ENCODE results near the gene EVI5. TPM values are rescaled to one million over a fixed set of nuclear protein-coding genes. Genes with fewer than 3 reads are reported as not detected.

The EVI5 gene
- total and polyA plus RNA-seq, 4 experiments from 2014 or later, result 0.16 to 1.7 (median 0.57) TPM

DNA sequence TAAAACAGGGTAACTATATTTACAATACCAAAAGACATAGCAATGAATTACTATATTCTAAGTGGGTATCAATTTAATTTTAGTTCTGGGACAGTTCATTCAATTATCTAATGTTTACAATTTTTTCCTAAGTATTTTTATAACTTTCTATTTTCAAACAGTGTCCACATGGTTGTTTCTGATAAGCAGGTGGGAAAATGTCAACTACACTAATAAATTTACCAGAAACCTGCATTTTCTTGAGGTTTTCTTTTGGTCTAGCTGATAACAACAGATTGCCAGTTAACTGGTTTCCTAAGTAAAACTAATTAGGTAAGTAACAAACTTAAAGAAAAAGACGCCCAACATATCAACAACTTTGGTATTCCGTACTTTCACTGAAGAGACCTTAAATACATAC is 213.3 kb downstream of the EVI5 start:
- Mint-ChIP-seq H3K27me3 (no peaks in the 10 kb centered on the region), H3K27ac (no peak overlapping the region), H3K36me3 (no peaks in the 10 kb centered on the region), H3K4me1 (peaks cover 0 to 3% (median 1%) of the 10 kb centered on the region in 4 donors), H3K4me3 (no peak overlapping the region), H3K9me3 (no peaks in the 10 kb centered on the region)
- intact Hi-C loops (cut with micrococcal nuclease), result no loop called here
- Histone ChIP-seq H3K27me3 (ENCODE audit: insufficient read depth, low read length) (no peaks in the 10 kb centered on the region), H3K4me1 (ENCODE audit: insufficient read depth, low read length) (no peaks in the 10 kb centered on the region), H3K4me3 (ENCODE audit: low read length in 2 of 2) (no peak overlapping the region), H3K27ac (ENCODE audit: low read depth, low read length) (no peak overlapping the region), H3K36me3 (ENCODE audit: insufficient read depth, low read length) (no peaks in the 10 kb centered on the region), H3K9me3 (ENCODE audit: control insufficient read depth in 1 of 2, low read length in 2 of 2) (no peaks in the 10 kb centered on the region)
- CTCF ChIA-PET (ENCODE audit: partially characterized antibody), result no interaction called here
- POLR2A ChIA-PET (ENCODE audit: partially characterized antibody), result interaction anchor here (1.2 to 1.7 kb wide), 2 partner anchors 34 to 85 kb away, joined by 5 to 8 read pairs; partner anchors contain the start of gene GFI1
- DNase-seq, result no peak

DNA sequence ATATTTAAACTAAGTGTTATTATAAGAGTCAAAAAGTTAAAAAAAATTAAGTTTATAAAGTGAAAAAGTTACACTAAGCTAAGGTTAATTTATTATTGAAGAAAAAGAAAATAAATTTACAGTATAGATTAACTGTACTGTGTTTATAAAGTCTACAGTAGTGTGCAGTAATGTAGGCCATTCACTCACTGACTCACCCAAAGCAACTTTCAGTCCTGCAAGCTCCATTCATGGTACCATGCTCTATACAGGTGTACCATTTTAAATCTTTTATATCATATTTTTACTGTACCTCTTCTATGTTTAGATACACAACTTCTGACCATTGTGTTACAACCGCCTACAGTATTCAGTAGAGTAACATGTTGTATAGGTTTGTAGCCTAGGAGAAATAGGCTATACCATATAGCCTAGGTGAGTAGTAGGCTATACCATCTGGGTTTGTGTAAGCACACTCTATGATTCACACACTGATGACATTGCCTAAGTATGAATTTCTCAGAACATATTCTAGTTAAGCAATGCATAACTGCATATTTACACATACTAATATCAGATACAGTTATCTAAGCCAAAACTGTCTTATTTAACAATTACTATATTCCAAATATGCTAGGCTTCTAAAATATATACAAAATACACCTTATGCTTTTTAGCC is 217.6 kb downstream of the EVI5 start:
- H3K4me3 ChIP-seq (ENCODE audit: low read length in 2 of 2), result no peak overlapping the region
- H3K9me3 ChIP-seq (ENCODE audit: control insufficient read depth in 1 of 2, low read length in 2 of 2), result no peaks in the 10 kb centered on the region
- H3K27me3 ChIP-seq (ENCODE audit: insufficient read depth, low read length), result no peaks in the 10 kb centered on the region
- peaks cover 0 to 1% (median under 1%) of the 10 kb centered on the region in 4 donors for H3K4me1 Mint-ChIP-seq
- intact Hi-C loops (cut with micrococcal nuclease), result no loop called here
- H3K4me1 ChIP-seq (ENCODE audit: insufficient read depth, low read length), result no peaks in the 10 kb centered on the region
- H3K27ac ChIP-seq (ENCODE audit: low read depth, low read length), result no peak overlapping the region
- H3K36me3 Mint-ChIP-seq, result no peaks in the 10 kb centered on the region
- H3K4me3 Mint-ChIP-seq, result no peak overlapping the region
- no peaks in the 10 kb centered on the region for H3K9me3 Mint-ChIP-seq
- ChIA-PET POLR2A (ENCODE audit: partially characterized antibody) (no interaction called here), CTCF (ENCODE audit: partially characterized antibody) (interaction anchor here (0.7 kb wide), 1 partner anchor 257 kb away, joined by 3 read pairs; no protein-coding TSS in a partner anchor)
- no peak overlapping the region for H3K27ac Mint-ChIP-seq
- no peaks in the 10 kb centered on the region for H3K27me3 Mint-ChIP-seq
- DNase-seq, result no peak
- H3K36me3 ChIP-seq (ENCODE audit: insufficient read depth, low read length), result no peaks in the 10 kb centered on the region

GRCh38 chr1:92563457-92564216 is 221.3 kb downstream of the EVI5 start:
- Mint-ChIP-seq H3K27me3 (no peaks in the 10 kb centered on the region), H3K27ac (no peak overlapping the region), H3K9me3 (no peaks in the 10 kb centered on the region), H3K4me1 (peaks cover 0 to 3% (median under 1%) of the 10 kb centered on the region in 4 donors), H3K4me3 (no peak overlapping the region), H3K36me3 (no peaks in the 10 kb centered on the region)
- H3K27ac ChIP-seq (ENCODE audit: low read depth, low read length), result no peak overlapping the region
- H3K4me1 ChIP-seq (ENCODE audit: insufficient read depth, low read length), result no peaks in the 10 kb centered on the region
- H3K9me3 ChIP-seq (ENCODE audit: control insufficient read depth in 1 of 2, low read length in 2 of 2), result no peaks in the 10 kb centered on the region
- POLR2A ChIA-PET (ENCODE audit: partially characterized antibody), result interaction anchor here (0.7 to 1.3 kb wide), 3 partner anchors 78 to 249 kb away, joined by 3 to 4 read pairs (median 3); no protein-coding TSS in a partner anchor
- intact Hi-C loops (cut with micrococcal nuclease), result no loop called here
- DNase-seq, result no peak
- no peaks in the 10 kb centered on the region for H3K36me3 ChIP-seq (ENCODE audit: insufficient read depth, low read length)
- no peak overlapping the region for H3K4me3 ChIP-seq (ENCODE audit: low read length in 2 of 2)
- CTCF ChIA-PET (ENCODE audit: partially characterized antibody), result interaction anchor here (0.6 to 0.7 kb wide), 2 partner anchors 20 to 23 kb away, joined by 3 read pairs; no protein-coding TSS in a partner anchor
- no peaks in the 10 kb centered on the region for H3K27me3 ChIP-seq (ENCODE audit: insufficient read depth, low read length)

DNA sequence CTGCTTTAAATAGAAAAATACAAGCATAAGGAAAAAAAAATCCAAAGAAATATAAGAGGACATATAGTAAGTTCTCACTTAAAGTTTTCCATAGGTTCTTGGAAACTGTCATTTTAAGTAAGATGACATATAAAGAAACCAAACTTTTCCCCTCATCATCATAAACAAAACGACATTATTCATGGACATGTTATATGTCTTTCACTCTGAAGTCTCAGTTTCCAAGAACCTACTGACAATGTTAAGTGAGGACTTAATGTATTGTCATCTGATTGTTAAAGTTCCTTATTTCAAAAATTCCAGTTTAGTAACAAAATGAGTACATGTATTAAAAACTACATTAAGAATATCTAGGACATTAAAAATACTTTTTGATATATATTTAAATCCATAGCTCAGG is 228.6 kb downstream of the EVI5 start:
- no peak overlapping the region for H3K4me3 Mint-ChIP-seq
- intact Hi-C loops (cut with micrococcal nuclease), result no loop called here
- POLR2A ChIA-PET (ENCODE audit: partially characterized antibody), result interaction anchor here (0.6 kb wide), 1 partner anchor 1292 kb away, joined by 3 read pairs; no protein-coding TSS in a partner anchor

GRCh38 chr1:92554216-92554615 is 230.7 kb downstream of the EVI5 start:
- Mint-ChIP-seq H3K4me3 (no peak overlapping the region), H3K36me3 (no peaks in the 10 kb centered on the region), H3K27me3 (no peaks in the 10 kb centered on the region), H3K27ac (no peak overlapping the region), H3K4me1 (peaks cover 0 to 5% (median 2%) of the 10 kb centered on the region in 4 donors), H3K9me3 (peaks cover 0 to 2% (median 0%) of the 10 kb centered on the region in 8 donors)
- DNase-seq, result no peak
- Histone ChIP-seq H3K27ac (ENCODE audit: low read depth, low read length) (no peak overlapping the region), H3K36me3 (ENCODE audit: insufficient read depth, low read length) (no peaks in the 10 kb centered on the region), H3K4me1 (ENCODE audit: insufficient read depth, low read length) (no peaks in the 10 kb centered on the region), H3K9me3 (ENCODE audit: control insufficient read depth in 1 of 2, low read length in 2 of 2) (no peaks in the 10 kb centered on the region), H3K4me3 (ENCODE audit: low read length in 2 of 2) (no peak overlapping the region), H3K27me3 (ENCODE audit: insufficient read depth, low read length) (no peaks in the 10 kb centered on the region)
- CTCF ChIA-PET (ENCODE audit: partially characterized antibody), result interaction anchor here (1.7 kb wide), 1 partner anchor 17 kb away, joined by 4 read pairs; no protein-coding TSS in a partner anchor
- POLR2A ChIA-PET (ENCODE audit: partially characterized antibody), result interaction anchor here (1.0 to 1.2 kb wide), 2 partner anchors 69 to 72 kb away, joined by 3 read pairs; no protein-coding TSS in a partner anchor
- intact Hi-C loops (cut with micrococcal nuclease), result no loop called here

More for the DNA sequence above, 228.6 kb downstream of the EVI5 start:
- Mint-ChIP-seq H3K9me3 (no peaks in the 10 kb centered on the region), H3K4me1 (peaks cover 0 to 5% (median 3%) of the 10 kb centered on the region in 4 donors), H3K36me3 (no peaks in the 10 kb centered on the region), H3K27me3 (no peaks in the 10 kb centered on the region), H3K27ac (no peak overlapping the region)
- CTCF ChIA-PET (ENCODE audit: partially characterized antibody), result interaction anchor here (1.0 to 1.4 kb wide), 2 partner anchors 14 to 751 kb away, joined by 3 to 4 read pairs; no protein-coding TSS in a partner anchor
- no peaks in the 10 kb centered on the region for H3K36me3 ChIP-seq (ENCODE audit: insufficient read depth, low read length)
- H3K27ac ChIP-seq (ENCODE audit: low read depth, low read length), result no peak overlapping the region
- H3K9me3 ChIP-seq (ENCODE audit: control insufficient read depth in 1 of 2, low read length in 2 of 2), result no peaks in the 10 kb centered on the region
- H3K4me3 ChIP-seq (ENCODE audit: low read length in 2 of 2), result no peak overlapping the region
- no peaks in the 10 kb centered on the region for H3K4me1 ChIP-seq (ENCODE audit: insufficient read depth, low read length)
- no peak for DNase-seq
- H3K27me3 ChIP-seq (ENCODE audit: insufficient read depth, low read length), result no peaks in the 10 kb centered on the region

GRCh38 chr1:92551916-92552315 is 233.0 kb downstream of the EVI5 start:
- no peak overlapping the region for H3K4me3 ChIP-seq (ENCODE audit: low read length in 2 of 2)
- no peaks in the 10 kb centered on the region for H3K36me3 ChIP-seq (ENCODE audit: insufficient read depth, low read length)
- no peak for DNase-seq
- POLR2A ChIA-PET (ENCODE audit: partially characterized antibody), result interaction anchor here (1.2 to 1.3 kb wide), 2 partner anchors 14 to 32 kb away, joined by 3 to 4 read pairs; no protein-coding TSS in a partner anchor
- H3K27me3 ChIP-seq (ENCODE audit: insufficient read depth, low read length), result no peaks in the 10 kb centered on the region
- intact Hi-C loops (cut with micrococcal nuclease), result no loop called here
- CTCF ChIA-PET (ENCODE audit: partially characterized antibody), result interaction anchor here (2.6 kb wide), 1 partner anchor 66 kb away, joined by 6 read pairs; no protein-coding TSS in a partner anchor
- Mint-ChIP-seq H3K36me3 (no peaks in the 10 kb centered on the region), H3K4me1 (peaks cover 0 to 5% (median 2%) of the 10 kb centered on the region in 4 donors), H3K4me3 (no peak overlapping the region), H3K27ac (no peak overlapping the region), H3K27me3 (no peaks in the 10 kb centered on the region), H3K9me3 (peaks cover 0 to 2% (median 0%) of the 10 kb centered on the region in 8 donors)
- H3K9me3 ChIP-seq (ENCODE audit: control insufficient read depth in 1 of 2, low read length in 2 of 2), result no peaks in the 10 kb centered on the region
- H3K27ac ChIP-seq (ENCODE audit: low read depth, low read length), result no peak overlapping the region
- no peaks in the 10 kb centered on the region for H3K4me1 ChIP-seq (ENCODE audit: insufficient read depth, low read length)

DNA sequence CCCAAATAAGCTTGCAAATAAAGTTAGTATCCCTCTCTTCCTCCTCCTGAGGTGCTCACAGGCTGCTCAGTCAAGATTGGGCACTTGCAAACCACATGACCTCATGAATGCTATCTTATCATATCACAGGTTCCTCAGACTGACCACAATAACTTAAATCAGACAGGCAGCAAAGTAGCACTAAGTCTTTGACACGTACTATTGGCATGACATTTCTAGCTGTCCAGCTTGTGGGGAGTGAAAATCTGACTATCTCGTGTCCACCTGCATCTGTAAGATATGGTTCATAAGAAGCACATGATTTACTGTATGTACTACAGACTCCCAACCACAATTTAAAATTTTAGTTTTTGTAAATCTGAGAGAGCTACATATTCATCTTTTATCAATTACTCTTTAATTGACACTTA is 240.1 kb downstream of the EVI5 start:
- ChIA-PET POLR2A (ENCODE audit: partially characterized antibody) (interaction anchor here (1.1 kb wide), 1 partner anchor 60 kb away, joined by 3 read pairs; no protein-coding TSS in a partner anchor), CTCF (ENCODE audit: partially characterized antibody) (interaction anchor here (0.5 kb wide), 1 partner anchor 39 kb away, joined by 3 read pairs; no protein-coding TSS in a partner anchor)
- H3K4me1 Mint-ChIP-seq, result peaks cover 0 to 3% (median under 1%) of the 10 kb centered on the region in 4 donors
- intact Hi-C loops (cut with micrococcal nuclease), result no loop called here
- peaks cover 0 to 2% (median 0%) of the 10 kb centered on the region in 8 donors for H3K9me3 Mint-ChIP-seq
- H3K27ac Mint-ChIP-seq, result no peak overlapping the region
- H3K36me3 Mint-ChIP-seq, result no peaks in the 10 kb centered on the region
- Histone ChIP-seq H3K9me3 (ENCODE audit: control insufficient read depth in 1 of 2, low read length in 2 of 2) (no peaks in the 10 kb centered on the region), H3K27me3 (ENCODE audit: insufficient read depth, low read length) (no peaks in the 10 kb centered on the region), H3K4me1 (ENCODE audit: insufficient read depth, low read length) (no peaks in the 10 kb centered on the region), H3K27ac (ENCODE audit: low read depth, low read length) (no peak overlapping the region), H3K4me3 (ENCODE audit: low read length in 2 of 2) (no peak overlapping the region), H3K36me3 (ENCODE audit: insufficient read depth, low read length) (no peaks in the 10 kb centered on the region)
- DNase-seq, result no peak
- no peaks in the 10 kb centered on the region for H3K27me3 Mint-ChIP-seq
- no peak overlapping the region for H3K4me3 Mint-ChIP-seq
